ENCODE results near the gene KRTAP12-1.

DNA sequence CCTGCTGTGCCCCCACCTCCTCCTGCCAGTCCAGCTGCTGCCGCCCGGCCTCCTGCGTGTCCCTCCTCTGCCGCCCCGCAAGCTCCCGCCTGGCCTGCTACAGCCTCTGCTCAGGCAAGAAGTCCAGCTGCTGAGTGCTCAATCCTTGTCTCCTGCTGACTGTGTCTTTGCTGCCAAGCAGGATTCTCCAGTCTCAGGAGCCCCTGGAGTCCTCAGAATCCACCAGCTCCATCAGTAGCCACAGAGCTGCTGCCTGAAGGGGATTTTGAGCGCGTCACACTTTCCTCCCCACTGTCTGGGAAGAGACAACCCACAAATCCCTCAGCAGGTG is 34.8 kb downstream of the KRTAP12-1 start:
- TF ChIP-seq CHD2 (IDR thresholded peaks at IDR 0.05; ENCODE audit: low read length) (no peak), EZH2 (IDR thresholded peaks at IDR 0.05; ENCODE audit: low read depth, low read length, severe bottlenecking) (no peak), POLR2A (IDR thresholded peaks at IDR 0.05; ENCODE audit: control extremely low read depth in 1 of 2, low read depth in 2 of 2, low read length in 2 of 2) (no peak), PHF8 (conservative IDR thresholded peaks at IDR 0.05; ENCODE audit: low read depth, low read length) (no peak), ASH2L (IDR thresholded peaks at IDR 0.05; ENCODE audit: low read length) (no peak), SP1 (IDR thresholded peaks at IDR 0.05; ENCODE audit: low read depth, low read length) (no peak), POLR2AphosphoS5 (IDR thresholded peaks at IDR 0.05; ENCODE audit: low read depth, low read length) (no peak), JUND (IDR thresholded peaks at IDR 0.05; ENCODE audit: low read length) (no peak), TEAD4 (IDR thresholded peaks at IDR 0.05; ENCODE audit: low read depth, low read length) (no peak)
- TF ChIP-seq, protein P1, sequence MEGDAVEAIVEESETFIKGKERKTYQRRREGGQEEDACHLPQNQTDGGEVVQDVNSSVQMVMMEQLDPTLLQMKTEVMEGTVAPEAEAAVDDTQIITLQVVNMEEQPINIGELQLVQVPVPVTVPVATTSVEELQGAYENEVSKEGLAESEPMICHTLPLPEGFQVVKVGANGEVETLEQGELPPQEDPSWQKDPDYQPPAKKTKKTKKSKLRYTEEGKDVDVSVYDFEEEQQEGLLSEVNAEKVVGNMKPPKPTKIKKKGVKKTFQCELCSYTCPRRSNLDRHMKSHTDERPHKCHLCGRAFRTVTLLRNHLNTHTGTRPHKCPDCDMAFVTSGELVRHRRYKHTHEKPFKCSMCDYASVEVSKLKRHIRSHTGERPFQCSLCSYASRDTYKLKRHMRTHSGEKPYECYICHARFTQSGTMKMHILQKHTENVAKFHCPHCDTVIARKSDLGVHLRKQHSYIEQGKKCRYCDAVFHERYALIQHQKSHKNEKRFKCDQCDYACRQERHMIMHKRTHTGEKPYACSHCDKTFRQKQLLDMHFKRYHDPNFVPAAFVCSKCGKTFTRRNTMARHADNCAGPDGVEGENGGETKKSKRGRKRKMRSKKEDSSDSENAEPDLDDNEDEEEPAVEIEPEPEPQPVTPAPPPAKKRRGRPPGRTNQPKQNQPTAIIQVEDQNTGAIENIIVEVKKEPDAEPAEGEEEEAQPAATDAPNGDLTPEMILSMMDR (IDR thresholded peaks at IDR 0.05; ENCODE audit: control extremely low read depth in 1 of 3, insufficient read depth in 1 of 3, low read depth in 1 of 3, low read length in 3 of 3) = no peak

Measured in H1 (cell line).